Measurements from ENCODE around the gene ZEB2. TPM values are rescaled to one million over a fixed set of nuclear protein-coding genes. Genes with fewer than 3 reads are reported as not detected.
A peak's percentile ranks its signal among the peaks of the same experiment; 100 is the strongest.

The ZEB2 gene
- total RNA-seq, 3 donors from 2014 or later, result 53.7 to 225 (median 83.2) TPM

DNA sequence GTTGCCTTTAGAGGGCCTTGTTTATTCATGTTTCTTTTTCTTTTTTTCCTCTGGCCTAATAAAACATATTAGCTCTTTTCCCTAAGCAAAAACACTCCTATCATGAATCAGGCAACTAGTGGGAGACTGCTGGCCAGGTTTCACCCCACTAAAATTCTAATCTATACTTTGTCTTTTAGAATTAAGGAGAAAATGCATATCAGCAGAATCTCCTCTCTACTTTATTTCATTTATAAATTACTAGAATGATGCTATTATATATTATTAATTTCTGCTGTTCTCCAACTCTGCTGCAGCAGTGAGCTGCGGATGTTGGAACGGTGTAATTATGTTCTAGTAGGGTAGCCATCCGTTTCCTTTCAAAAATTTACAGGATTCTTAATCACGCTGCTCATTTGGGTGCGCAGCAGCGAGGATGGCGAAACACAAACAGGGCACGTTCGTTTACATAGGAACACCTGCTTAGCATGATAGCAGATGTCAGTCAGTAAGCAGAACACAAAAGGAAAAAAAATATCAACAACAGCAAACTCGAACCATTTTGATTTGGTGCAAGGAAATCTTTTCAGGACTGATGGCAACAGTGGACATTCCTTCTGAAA, 30.5 kb downstream of the ZEB2 start:
- DNase-seq (ENCODE audit: low spot score in 2 of 2), result no peak
- no peak for TF ChIP-seq CTCF (IDR thresholded peaks at IDR 0.05)
- no peak for TF ChIP-seq POLR2AphosphoS5 (IDR thresholded peaks at IDR 0.05)
- TF ChIP-seq POLR2A (IDR thresholded peaks at IDR 0.05), result no peak
- Histone ChIP-seq H3K4me3 (no peak overlapping the region), H3K4me1 (no peaks in the 10 kb centered on the region), H3K27me3 (no peaks in the 10 kb centered on the region), H3K27ac (no peak overlapping the region), H3K9me3 (no peaks in the 10 kb centered on the region), H3K36me3 (no peaks in the 10 kb centered on the region)
- intact Hi-C loops (cut with DNase I; ENCODE audit: low total_unique reads), result no loop called here

DNA sequence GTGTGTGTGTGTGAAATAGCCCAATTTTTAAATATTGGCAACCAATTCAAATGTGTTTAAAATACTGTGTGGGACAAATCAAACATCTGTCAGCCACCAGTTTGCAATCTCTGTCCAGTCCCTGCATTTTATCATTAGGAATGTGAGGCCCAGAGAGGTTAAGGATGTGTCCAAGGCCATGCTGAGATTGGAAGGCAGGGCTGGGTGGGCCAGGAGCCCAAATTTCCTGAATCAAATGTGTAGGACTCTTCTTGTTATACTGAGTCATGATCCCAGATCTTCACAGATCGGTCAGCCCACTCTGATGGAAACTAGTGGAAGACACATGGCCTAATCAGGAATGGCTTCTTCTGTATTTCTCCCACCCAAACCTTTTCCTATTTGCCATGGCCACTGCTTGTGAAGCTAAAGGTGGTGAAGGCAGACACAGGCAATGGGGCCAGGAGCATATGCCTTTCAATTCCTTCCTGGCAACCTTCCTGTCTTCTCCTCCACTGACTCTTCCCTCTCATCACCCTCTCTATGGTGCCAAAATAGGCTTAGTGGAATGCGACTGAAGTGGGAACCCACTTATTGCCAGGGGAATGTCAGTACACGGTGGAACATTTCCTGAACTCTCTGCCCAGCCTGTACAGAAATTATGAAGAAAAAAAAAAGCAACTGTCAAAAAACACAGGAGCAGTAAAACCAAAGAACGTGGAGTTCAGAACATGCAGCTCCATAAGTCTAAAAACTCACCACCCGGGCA, 35.5 kb downstream of the ZEB2 start:
- H3K27me3 ChIP-seq, result no peaks in the 10 kb centered on the region
- no peaks in the 10 kb centered on the region for H3K4me1 ChIP-seq
- no peaks in the 10 kb centered on the region for H3K36me3 ChIP-seq
- TF ChIP-seq CTCF (IDR thresholded peaks at IDR 0.05) (no peak), POLR2AphosphoS5 (IDR thresholded peaks at IDR 0.05) (no peak), POLR2A (IDR thresholded peaks at IDR 0.05) (no peak)
- DNase-seq (ENCODE audit: low spot score in 2 of 2), result no peak
- H3K27ac ChIP-seq, result peak overlapping the region in 1 of 2 donors; percentile 52
- no peaks in the 10 kb centered on the region for H3K9me3 ChIP-seq
- H3K4me3 ChIP-seq, result no peak overlapping the region
- intact Hi-C loops (cut with DNase I; ENCODE audit: low total_unique reads), result no loop called here

DNA sequence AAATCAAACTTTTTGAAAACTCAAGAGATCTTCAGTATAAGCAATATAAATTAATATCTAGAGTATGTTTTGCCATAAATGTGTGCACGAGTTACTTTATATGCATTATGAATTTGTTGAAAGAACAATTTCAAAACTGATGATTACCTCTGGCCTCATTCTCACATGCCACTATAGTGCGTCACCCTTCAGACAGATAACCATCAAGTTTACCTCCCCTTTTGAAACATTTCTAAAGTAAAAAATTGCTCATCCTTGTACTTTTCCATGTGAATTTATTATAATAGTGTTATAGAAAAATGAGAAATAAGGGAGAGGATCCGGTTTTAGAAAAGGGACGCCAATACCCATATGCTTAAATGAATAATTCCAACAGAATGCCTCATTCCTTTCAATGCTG, 38.3 kb downstream of the ZEB2 start:
- Histone ChIP-seq H3K4me3 (no peak overlapping the region), H3K27me3 (no peaks in the 10 kb centered on the region), H3K9me3 (no peaks in the 10 kb centered on the region), H3K4me1 (no peaks in the 10 kb centered on the region), H3K36me3 (no peaks in the 10 kb centered on the region), H3K27ac (no peak overlapping the region)
- DNase-seq (ENCODE audit: low spot score in 2 of 2), result no peak
- TF ChIP-seq POLR2AphosphoS5 (IDR thresholded peaks at IDR 0.05), result no peak
- TF ChIP-seq POLR2A (IDR thresholded peaks at IDR 0.05), result no peak
- no peak for TF ChIP-seq CTCF (IDR thresholded peaks at IDR 0.05)
- intact Hi-C loops (cut with DNase I; ENCODE audit: low total_unique reads), result no loop called here

- DNase-seq (ENCODE audit: low spot score in 2 of 2), result no peak
- no peak for TF ChIP-seq POLR2A (IDR thresholded peaks at IDR 0.05)
- TF ChIP-seq CTCF (IDR thresholded peaks at IDR 0.05), result no peak
- no peak for TF ChIP-seq POLR2AphosphoS5 (IDR thresholded peaks at IDR 0.05)
- H3K27me3 ChIP-seq, result no peaks in the 10 kb centered on the region
- no peaks in the 10 kb centered on the region for H3K4me1 ChIP-seq
- H3K9me3 ChIP-seq, result no peaks in the 10 kb centered on the region
- intact Hi-C loops (cut with DNase I; ENCODE audit: low total_unique reads), result no loop called here
- no peak overlapping the region for H3K4me3 ChIP-seq
- H3K36me3 ChIP-seq, result no peaks in the 10 kb centered on the region
- H3K27ac ChIP-seq, result peak overlapping the region in 1 of 2 donors; percentile 48
Measured at GRCh38 chr2:144481109-144481508, 38.8 kb downstream of the ZEB2 start.

DNA sequence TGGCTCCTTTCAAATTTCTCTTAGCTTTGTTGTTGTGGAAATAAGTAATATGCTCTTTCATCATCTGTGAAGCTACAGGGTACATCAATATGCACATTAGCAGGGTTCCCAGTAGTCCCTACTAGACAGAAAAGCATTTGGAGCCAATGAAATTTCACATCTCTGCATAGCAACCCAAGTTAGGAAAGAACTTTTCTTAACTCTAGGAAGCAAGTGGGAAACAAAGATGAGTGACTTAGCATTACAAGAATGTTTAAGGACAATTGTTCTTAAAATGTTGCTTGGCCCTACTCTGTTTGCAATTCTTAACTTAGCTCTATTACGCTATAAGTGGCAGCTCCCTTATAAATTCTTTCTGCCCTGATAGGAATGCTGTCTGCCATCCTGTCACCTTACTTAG, 39.6 kb downstream of the ZEB2 start:
- no peak for TF ChIP-seq POLR2A (IDR thresholded peaks at IDR 0.05)
- no peak for TF ChIP-seq POLR2AphosphoS5 (IDR thresholded peaks at IDR 0.05)
- TF ChIP-seq CTCF (IDR thresholded peaks at IDR 0.05), result no peak
- no peak overlapping the region for H3K4me3 ChIP-seq
- H3K9me3 ChIP-seq, result no peaks in the 10 kb centered on the region
- intact Hi-C loops (cut with DNase I; ENCODE audit: low total_unique reads), result no loop called here
- no peaks in the 10 kb centered on the region for H3K36me3 ChIP-seq
- no peaks in the 10 kb centered on the region for H3K4me1 ChIP-seq
- no peaks in the 10 kb centered on the region for H3K27me3 ChIP-seq
- no peak for DNase-seq (ENCODE audit: low spot score in 2 of 2)
- H3K27ac ChIP-seq, result no peak overlapping the region

Measured in breast epithelium (tissue), 4 donors.